ENCODE results near the gene PRDM15.

PRDM15 gene

GRCh38 chr21:41827951-41828883 lies 50.9 kb downstream of the PRDM15 start:
- DNase-seq (ENCODE audit: low read depth in 3 of 3, low spot score in 1 of 3): no peak

GRCh38 chr21:41825881-41826280 lies 53.3 kb downstream of the PRDM15 start:
- DNase-seq (ENCODE audit: low read depth in 3 of 3, low spot score in 1 of 3): no peak

- DNase-seq (ENCODE audit: low read depth in 3 of 3, low spot score in 1 of 3): no peak
These were observed 53.9 kb downstream of the PRDM15 start for GRCh38 chr21:41825216-41825615.

GRCh38 chr21:41824466-41825207 lies 54.5 kb downstream of the PRDM15 start:
- DNase-seq (ENCODE audit: low read depth in 3 of 3, low spot score in 1 of 3): no peak

GRCh38 chr21:41823906-41824305 lies 55.2 kb downstream of the PRDM15 start:
- DNase-seq (ENCODE audit: low read depth in 3 of 3, low spot score in 1 of 3): no peak

GRCh38 chr21:41823166-41823565 lies 56.0 kb downstream of the PRDM15 start:
- no peak for DNase-seq (ENCODE audit: low read depth in 3 of 3, low spot score in 1 of 3)

- no peak for DNase-seq (ENCODE audit: low read depth in 3 of 3, low spot score in 1 of 3)
These were observed 57.2 kb downstream of the PRDM15 start for GRCh38 chr21:41821756-41822431.

GRCh38 chr21:41821081-41821755 lies 57.9 kb downstream of the PRDM15 start:
- DNase-seq (ENCODE audit: low read depth in 3 of 3, low spot score in 1 of 3): no peak

- DNase-seq (ENCODE audit: low read depth in 3 of 3, low spot score in 1 of 3): no peak
These were observed 58.6 kb downstream of the PRDM15 start for GRCh38 chr21:41820384-41821080.

- DNase-seq (ENCODE audit: low read depth in 3 of 3, low spot score in 1 of 3): no peak
These were observed 59.3 kb downstream of the PRDM15 start for GRCh38 chr21:41819856-41820281.

GRCh38 chr21:41819236-41819855 lies 59.8 kb downstream of the PRDM15 start:
- no peak for DNase-seq (ENCODE audit: low read depth in 3 of 3, low spot score in 1 of 3)

- no peak for DNase-seq (ENCODE audit: low read depth in 3 of 3, low spot score in 1 of 3)
These were observed 61.0 kb downstream of the PRDM15 start for GRCh38 chr21:41817877-41818855.

GRCh38 chr21:41817228-41817627 lies 61.9 kb downstream of the PRDM15 start:
- DNase-seq (ENCODE audit: low read depth in 3 of 3, low spot score in 1 of 3): peak in 1 of 3 donors; percentile 14

- DNase-seq (ENCODE audit: low read depth in 3 of 3, low spot score in 1 of 3): peak; percentile 4 to 42 (median 27)
These were observed 62.5 kb downstream of the PRDM15 start for GRCh38 chr21:41816583-41817165.

- DNase-seq (ENCODE audit: low read depth in 3 of 3, low spot score in 1 of 3): no peak
These were observed 63.2 kb downstream of the PRDM15 start for GRCh38 chr21:41815652-41816582.

GRCh38 chr21:41813226-41813625 lies 65.9 kb downstream of the PRDM15 start:
- no peak for DNase-seq (ENCODE audit: low read depth in 3 of 3, low spot score in 1 of 3)

- no peak for DNase-seq (ENCODE audit: low read depth in 3 of 3, low spot score in 1 of 3)
These were observed 66.5 kb downstream of the PRDM15 start for GRCh38 chr21:41812679-41813078.
